H9 (cell line): Measurements from ENCODE around the gene LRMDA. TPM values are rescaled to one million over a fixed set of nuclear protein-coding genes. Genes with fewer than 3 reads are reported as not detected.

Experiments
- DNase-seq: peaks from one replicate; pipeline ENCODE4 v3.0.0-alpha.2; 2017
- H2AFZ ChIP-seq: one replicate; pipeline ENCODE4 v1.6.1; 2013; ENCODE audit warnings: mild to moderate bottlenecking, low read length, control low read depth, moderate library complexity
- H2AK5ac ChIP-seq: 2 replicates; pipeline ENCODE4 v1.6.1; 2013; ENCODE audit warnings: low read length, control low read depth, mixed read lengths; ENCODE audit not compliant: insufficient read length
- H2BK120ac ChIP-seq: one replicate; pipeline ENCODE4 v1.6.1; 2013; ENCODE audit warnings: low read depth, mild to moderate bottlenecking, low read length, control low read depth, inconsistent platforms; ENCODE audit not compliant: poor library complexity, severe bottlenecking
- H2BK12ac ChIP-seq: 2 replicates; pipeline ENCODE4 v1.6.1; 2013; ENCODE audit warnings: low read length, control low read depth, mixed read lengths, low read depth; ENCODE audit not compliant: insufficient read length
- H2BK15ac ChIP-seq: 2 replicates; pipeline ENCODE4 v1.6.1; 2013; ENCODE audit warnings: low read depth, low read length, control low read depth
- H2BK20ac ChIP-seq: one replicate; pipeline ENCODE4 v1.6.1; 2013; ENCODE audit warnings: low read depth, mild to moderate bottlenecking, low read length, control low read depth, inconsistent platforms; ENCODE audit not compliant: poor library complexity, severe bottlenecking
- H2BK5ac ChIP-seq: 2 replicates; pipeline ENCODE4 v1.6.1; 2013; ENCODE audit warnings: low read length, control low read depth, mixed read lengths; ENCODE audit not compliant: insufficient read length
- H3K14ac ChIP-seq: 2 replicates; pipeline ENCODE4 v1.6.1; 2013; ENCODE audit warnings: low read length, control low read depth; ENCODE audit not compliant: insufficient read depth
- H3K18ac ChIP-seq: 2 replicates; pipeline ENCODE4 v1.6.1; 2013; ENCODE audit warnings: low read depth, mild to moderate bottlenecking, mixed read lengths, low read length, control low read depth; ENCODE audit not compliant: insufficient read length
- H3K23ac ChIP-seq: 2 replicates; pipeline ENCODE4 v1.6.1; 2013; ENCODE audit warnings: low read length, control low read depth, mixed read lengths, low read depth; ENCODE audit not compliant: insufficient read length
- H3K23me2 ChIP-seq: 2 replicates; pipeline ENCODE4 v1.6.1; 2013; ENCODE audit warnings: low read depth, mild to moderate bottlenecking, mixed read lengths, low read length, control low read depth; ENCODE audit not compliant: insufficient read length, poor library complexity, severe bottlenecking
- H3K27ac ChIP-seq: 2 replicates; pipeline ENCODE4 v1.5.1; 2013; ENCODE audit warnings: low read length, control low read depth, mixed read lengths, low read depth; ENCODE audit not compliant: insufficient read length
- H3K27me3 ChIP-seq: 2 replicates; pipeline ENCODE4 v1.6.1; 2013; ENCODE audit warnings: low read length, control low read depth, inconsistent platforms; ENCODE audit not compliant: insufficient read depth
- H3K4ac ChIP-seq: 2 replicates; pipeline ENCODE4 v1.6.1; 2013; ENCODE audit warnings: low read depth, mild to moderate bottlenecking, control low read depth, inconsistent platforms, low read length, moderate library complexity
- H3K4me1 ChIP-seq: 2 replicates; pipeline ENCODE4 v1.6.1; 2013; ENCODE audit warnings: low read length, control low read depth, inconsistent platforms; ENCODE audit not compliant: insufficient read depth
- H3K4me2 ChIP-seq: 2 replicates; pipeline ENCODE4 v1.6.1; 2013; ENCODE audit warnings: low read length, control low read depth, mixed read lengths; ENCODE audit not compliant: insufficient read length, insufficient read depth
- H3K56ac ChIP-seq: 2 replicates; pipeline ENCODE4 v1.6.1; 2013; ENCODE audit warnings: low read depth, mild to moderate bottlenecking, mixed read lengths, low read length, control low read depth; ENCODE audit not compliant: insufficient read length
- H3K79me1 ChIP-seq: 2 replicates; pipeline ENCODE4 v1.6.1; 2013; ENCODE audit warnings: low read depth, mild to moderate bottlenecking, moderate library complexity, low read length, control low read depth, inconsistent platforms; ENCODE audit not compliant: insufficient read depth, poor library complexity, severe bottlenecking
- H3K79me2 ChIP-seq: 2 replicates; pipeline ENCODE4 v1.6.1; 2013; ENCODE audit warnings: low read length, control low read depth, inconsistent platforms; ENCODE audit not compliant: insufficient read depth
- H3K9ac ChIP-seq: 2 replicates; pipeline ENCODE4 v1.6.1; 2013; ENCODE audit warnings: low read length, control low read depth, mixed read lengths; ENCODE audit not compliant: insufficient read length; ENCODE audit errors: extremely low read depth
- H3K9me3 ChIP-seq: one replicate; pipeline ENCODE4 v1.6.1; 2013; ENCODE audit warnings: low read depth, low read length, inconsistent platforms; ENCODE audit not compliant: control insufficient read depth
- H3T11ph ChIP-seq: one replicate; pipeline ENCODE4 v1.6.1; 2013; ENCODE audit warnings: mild to moderate bottlenecking, low read length, control low read depth, inconsistent platforms
- H4K20me1 ChIP-seq: one replicate; pipeline ENCODE4 v1.6.1; 2013; ENCODE audit not compliant: control insufficient read depth, insufficient read length, insufficient read depth
- H4K5ac ChIP-seq: 2 replicates; pipeline ENCODE4 v1.6.1; 2013; ENCODE audit warnings: low read depth, mild to moderate bottlenecking, mixed read lengths, low read length, control low read depth; ENCODE audit not compliant: insufficient read length
- H4K8ac ChIP-seq: replicated peaks from 2 replicates; pipeline ENCODE4 v1.6.1; 2013; ENCODE audit warnings: low read length, control low read depth, mixed read lengths, low read depth; ENCODE audit not compliant: insufficient read length
- H4K91ac ChIP-seq: 2 replicates; pipeline ENCODE4 v1.6.1; 2013; ENCODE audit warnings: low read depth, mild to moderate bottlenecking, moderate library complexity, mixed read lengths, low read length, control low read depth; ENCODE audit not compliant: insufficient read length
- H3K27ac Mint-ChIP-seq, 3 experiments: 2 replicates in 2 of 3; 3 replicates in 1 of 3; pipeline ENCODE4 v1.8.0; 2020 to 2021; ENCODE audit warnings: mixed read lengths in 3 of 3, mild to moderate bottlenecking in 1 of 3, moderate library complexity in 1 of 3
- H3K27me3 Mint-ChIP-seq: 2 replicates; pipeline ENCODE4 v1.8.0; 2021; ENCODE audit warnings: low read depth, mild to moderate bottlenecking, moderate library complexity, mixed read lengths
- H3K36me3 Mint-ChIP-seq, 3 experiments: 2 replicates in 2 of 3; 3 replicates in 1 of 3; pipeline ENCODE4 v1.8.0; 2020 to 2021; ENCODE audit warnings: low read depth in 3 of 3, mixed read lengths in 3 of 3; ENCODE audit not compliant: insufficient read depth in 1 of 3
- H3K4me1 Mint-ChIP-seq, 2 experiments: 2 replicates each; pipeline ENCODE4 v1.8.0; 2020; ENCODE audit warnings: mixed read lengths in 2 of 2
- H3K4me3 Mint-ChIP-seq, 2 experiments: 2 replicates in 1 of 2; 3 replicates in 1 of 2; pipeline ENCODE4 v1.8.0; 2020 to 2021; ENCODE audit warnings: mild to moderate bottlenecking in 2 of 2, mixed read lengths in 2 of 2, moderate library complexity in 1 of 2
- H3K9me3 Mint-ChIP-seq, 2 experiments: 2 replicates in 1 of 2; 3 replicates in 1 of 2; pipeline ENCODE4 v1.8.0; 2020; ENCODE audit warnings: mild to moderate bottlenecking in 2 of 2, mixed read lengths in 2 of 2, moderate library complexity in 1 of 2
- WGBS: extraction: QIAGEN DNeasy Blood & Tissue Kit; methylation state at CpG from one replicate; pipeline ENCODE4 v1.1.7; 2013; ENCODE audit warnings: missing lambda C conversion rate, low lambda C conversion rate, mixed read lengths; ENCODE audit not compliant: insufficient read length; ENCODE audit errors: extremely low coverage; 5-methylcytosine and 5-hydroxymethylcytosine counted together
- total RNA-seq: library from RNA; stranded (reverse); gene quantifications from 2 replicates; pipeline ENCODE4 v1.2.1, GENCODE V29; 2021
- TF ChIP-seq, protein P1 (sequence below): fragments of 200-600 bp; sonication (generic); conservative IDR thresholded peaks from 3 replicates; pipeline ENCODE4 v1.8.0; 2021; ENCODE audit warnings: antibody characterized with exemption, mild to moderate bottlenecking

The LRMDA gene
- total RNA-seq, 1 experiment from 2014 or later = 1.8 TPM

DNA sequence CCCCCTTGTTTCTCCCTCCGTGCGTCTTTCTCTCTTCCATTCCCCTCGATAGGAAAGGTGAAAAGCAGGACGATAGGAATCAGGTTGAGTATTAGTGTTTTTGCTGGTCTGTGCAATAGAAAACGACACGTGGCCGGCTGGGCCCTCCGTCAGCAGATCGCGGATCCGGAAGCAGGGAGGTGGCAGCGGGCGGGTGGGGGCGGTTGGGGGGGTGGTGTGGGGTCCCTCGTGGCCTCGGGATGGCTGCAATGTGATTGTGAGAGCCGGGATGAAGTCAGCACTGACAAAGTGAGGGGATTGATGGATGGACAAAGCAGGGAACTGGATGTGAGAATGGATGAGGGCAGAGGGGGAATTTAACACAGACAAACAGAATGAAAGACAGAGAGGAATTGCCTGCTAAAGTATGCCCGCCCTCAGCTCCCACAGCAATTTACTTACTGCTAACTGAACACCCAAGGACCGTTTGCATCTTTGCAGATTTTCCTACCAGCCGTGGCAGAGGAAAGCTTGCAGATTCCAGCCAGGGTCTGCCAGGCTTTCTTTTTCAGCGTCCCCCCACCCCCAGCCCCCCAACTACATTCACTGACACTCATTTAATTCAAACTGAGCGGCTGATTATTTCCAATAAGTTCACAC is 280.9 kb downstream of the LRMDA start:
- Histone ChIP-seq H2AFZ (no peak overlapping the region), H3K14ac (peak overlapping the region; percentile 13; the same call in 1 of the 2 replicates), H3K9ac (no peak overlapping the region), H2BK12ac (no peak overlapping the region), H2AK5ac (no peak overlapping the region), H3K18ac (no peak overlapping the region), H4K8ac (no peak overlapping the region), H4K5ac (no peak overlapping the region), H3T11ph (no peak overlapping the region), H3K4me1 (peaks cover 6% of the 10 kb centered on the region; the same call in 1 of the 2 replicates), H2BK15ac (no peak overlapping the region), H3K9me3 (no peaks in the 10 kb centered on the region), H4K20me1 (no peaks in the 10 kb centered on the region), H3K27me3 (no peaks in the 10 kb centered on the region), H3K79me2 (no peaks in the 10 kb centered on the region), H2BK5ac (no peak overlapping the region), H3K23ac (no peak overlapping the region), H3K56ac (no peak overlapping the region), H2BK120ac (no peak overlapping the region), H3K4me2 (no peak overlapping the region), H4K91ac (no peak overlapping the region), H3K27ac (no peak overlapping the region), H3K4ac (no peak overlapping the region), H2BK20ac (no peak overlapping the region), H3K79me1 (no peaks in the 10 kb centered on the region), H3K23me2 (no peaks in the 10 kb centered on the region)
- H3K4me1 Mint-ChIP-seq = peaks cover 41 to 45% of the 10 kb centered on the region in 2 experiments
- H3K9me3 Mint-ChIP-seq = no peaks in the 10 kb centered on the region
- peak overlapping the region in 1 of 2 experiments; percentile 48; a peak in 1 of 5 replicates for H3K4me3 Mint-ChIP-seq
- H3K36me3 Mint-ChIP-seq = no peaks in the 10 kb centered on the region
- DNase-seq = no peak
- H3K27me3 Mint-ChIP-seq = no peaks in the 10 kb centered on the region; the same call in none of the 2 replicates
- TF ChIP-seq, protein P1, sequence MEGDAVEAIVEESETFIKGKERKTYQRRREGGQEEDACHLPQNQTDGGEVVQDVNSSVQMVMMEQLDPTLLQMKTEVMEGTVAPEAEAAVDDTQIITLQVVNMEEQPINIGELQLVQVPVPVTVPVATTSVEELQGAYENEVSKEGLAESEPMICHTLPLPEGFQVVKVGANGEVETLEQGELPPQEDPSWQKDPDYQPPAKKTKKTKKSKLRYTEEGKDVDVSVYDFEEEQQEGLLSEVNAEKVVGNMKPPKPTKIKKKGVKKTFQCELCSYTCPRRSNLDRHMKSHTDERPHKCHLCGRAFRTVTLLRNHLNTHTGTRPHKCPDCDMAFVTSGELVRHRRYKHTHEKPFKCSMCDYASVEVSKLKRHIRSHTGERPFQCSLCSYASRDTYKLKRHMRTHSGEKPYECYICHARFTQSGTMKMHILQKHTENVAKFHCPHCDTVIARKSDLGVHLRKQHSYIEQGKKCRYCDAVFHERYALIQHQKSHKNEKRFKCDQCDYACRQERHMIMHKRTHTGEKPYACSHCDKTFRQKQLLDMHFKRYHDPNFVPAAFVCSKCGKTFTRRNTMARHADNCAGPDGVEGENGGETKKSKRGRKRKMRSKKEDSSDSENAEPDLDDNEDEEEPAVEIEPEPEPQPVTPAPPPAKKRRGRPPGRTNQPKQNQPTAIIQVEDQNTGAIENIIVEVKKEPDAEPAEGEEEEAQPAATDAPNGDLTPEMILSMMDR = no peak
- H3K27ac Mint-ChIP-seq = peak overlapping the region in 1 of 3 experiments; percentile 80; a peak in 2 of 7 replicates
- no CpG with 5 or more reads among the region's 22 CpGs for WGBS
